T-helper 9 cell (primary cell): ENCODE results near the gene HOXB3.
A peak's percentile ranks its signal among the peaks of the same experiment; 100 is the strongest.

ENCODE experiments used
- DNase-seq: peaks from one replicate; pipeline ENCODE4 v3.0.0-alpha.2; 2020

Gene HOXB3

GRCh38 chr17:48582750-48583069 is 7.3 kb downstream of the HOXB3 start:
- DNase-seq, result no peak

GRCh38 chr17:48579760-48580554 is 10.1 kb downstream of the HOXB3 start:
- DNase-seq, result no peak

- DNase-seq, result no peak
Measured at GRCh38 chr17:48579471-48579759, 10.6 kb downstream of the HOXB3 start.

GRCh38 chr17:48578616-48579470 is 11.2 kb downstream of the HOXB3 start:
- DNase-seq, result no peak

GRCh38 chr17:48577946-48578615 is 12.0 kb downstream of the HOXB3 start, which contains the start of gene HOXB4:
Gene HOXB4, minus strand, starts transcription at chr17:48578350. Its CDS starts 31 bp downstream, at chr17:48578319.
- DNase-seq, result peak; percentile 66

- DNase-seq, result no peak
Measured at GRCh38 chr17:48577330-48577945, 12.6 kb downstream of the HOXB3 start.

GRCh38 chr17:48576479-48577309 is 13.3 kb downstream of the HOXB3 start:
- DNase-seq, result no peak

GRCh38 chr17:48575673-48576478 is 14.2 kb downstream of the HOXB3 start:
- DNase-seq, result no peak

GRCh38 chr17:48575066-48575582 is 14.9 kb downstream of the HOXB3 start:
- no peak for DNase-seq

- no peak for DNase-seq
Measured at GRCh38 chr17:48574505-48575065, 15.5 kb downstream of the HOXB3 start.

GRCh38 chr17:48571826-48572417 is 18.1 kb downstream of the HOXB3 start:
- no peak for DNase-seq

GRCh38 chr17:48571024-48571818 is 18.8 kb downstream of the HOXB3 start:
- DNase-seq, result no peak

GRCh38 chr17:48570325-48571023 is 19.6 kb downstream of the HOXB3 start:
- DNase-seq, result no peak

- no peak for DNase-seq
Measured at GRCh38 chr17:48569674-48570324, 20.2 kb downstream of the HOXB3 start.

- DNase-seq, result no peak
Measured at GRCh38 chr17:48569240-48569582, 20.8 kb downstream of the HOXB3 start.

GRCh38 chr17:48568499-48569239 is 21.4 kb downstream of the HOXB3 start:
- DNase-seq, result no peak

- no peak for DNase-seq
Measured at GRCh38 chr17:48567646-48568354, 22.2 kb downstream of the HOXB3 start.
